K562 (cell line): Measurements from ENCODE around the gene OSBP2. TPM values are rescaled to one million over a fixed set of nuclear protein-coding genes. Genes with fewer than 3 reads are reported as not detected.

Source experiments
- ATAC-seq: fragments of 200-7000 bp; cut with Tn5 transposase; 3 replicates; pipeline ENCODE4 v1.9.1; 2020; ENCODE audit warnings: moderate library complexity
- BruUV-seq: library from RNA; stranded (reverse); fragments of 400-500 nt; replicated peaks from 2 replicates; lab custom pipeline; 2021; lab: Mats Ljungman, UMichigan
- CTCF ChIA-PET: fragments of 300-600 bp; formaldehyde crosslinking; extraction: SDS; loops from one replicate; lab custom pipeline; 2021; ENCODE audit warnings: low intra/inter-chr PET ratio; lab: Yijun Ruan, JAX
- POLR2A ChIA-PET: fragments of 300-600, 350-650 bp; sonication (Branson Sonifier 250); formaldehyde crosslinking; extraction: SDS; loops from one replicate; lab custom pipeline; 2021; ENCODE audit warnings: antibody characterized with exemption, inconsistent platforms; lab: Yijun Ruan, JAX
- DNase-seq, 4 experiments: peaks; one replicate each; pipeline versions ENCODE4 v3.0.0 to v3.0.0-alpha.2; 2011 to 2018; ENCODE audit warnings: low spot score in 3 of 4, mixed read lengths in 3 of 4; ENCODE audit errors: extremely low read depth in 1 of 4
- FAIRE-seq: peaks from 2 replicates; lab custom pipeline; 2011; peaks lifted over from hg19 to GRCh38; lab: Jason Lieb, UNC
- H2AFZ ChIP-seq: 2 replicates; pipeline ENCODE4 v1.6.0; 2011; ENCODE audit warnings: low read depth, low read length, control low read depth, inconsistent platforms
- H3K27ac ChIP-seq: fragments of 200-600 bp; 3 replicates; pipeline ENCODE4 v1.8.0; 2011; ENCODE audit warnings: low read depth, mild to moderate bottlenecking, control low read depth, inconsistent platforms, low read length, moderate library complexity, mixed read lengths; ENCODE audit errors: extremely low read depth
- H3K27me3 ChIP-seq, 2 experiments: fragments of 300-600 bp in 1 of 2; 2 replicates in 1 of 2; 3 replicates in 1 of 2; pipeline versions ENCODE4 v1.6.0 to v1.8.0; 2011; ENCODE audit warnings: inconsistent platforms in 2 of 2, low read length in 2 of 2, mild to moderate bottlenecking in 1 of 2, mixed read lengths in 1 of 2, moderate library complexity in 1 of 2; ENCODE audit not compliant: control insufficient read depth in 2 of 2, insufficient read depth in 2 of 2
- H3K36me3 ChIP-seq: fragments of 300-600 bp; 3 replicates; pipeline ENCODE4 v1.8.0; 2011; ENCODE audit warnings: mild to moderate bottlenecking, low read length, inconsistent platforms; ENCODE audit not compliant: control insufficient read depth, insufficient read depth
- H3K4me1 ChIP-seq, 2 experiments: fragments of 200-600 bp in 1 of 2; replicated peaks in 1 of 2; 2 replicates in 1 of 2; 3 replicates in 1 of 2; pipeline versions ENCODE4 v1.5.1 to v1.8.0; 2011; ENCODE audit warnings: inconsistent platforms in 2 of 2, low read length in 2 of 2, mild to moderate bottlenecking in 1 of 2, mixed read lengths in 1 of 2, moderate library complexity in 1 of 2; ENCODE audit not compliant: control insufficient read depth in 2 of 2, insufficient read depth in 2 of 2
- H3K4me2 ChIP-seq: 2 replicates; pipeline ENCODE4 v1.6.1; 2011; ENCODE audit warnings: low read length, control low read depth, inconsistent platforms, mixed read lengths; ENCODE audit not compliant: insufficient read depth
- H3K4me3 ChIP-seq: fragments of 200-600 bp; sonication (generic), shearing (Covaris generic); 2 replicates; pipeline ENCODE4 v1.5.1; 2016; ENCODE audit warnings: control low read depth, inconsistent platforms
- H3K79me2 ChIP-seq: fragments of 200-600 bp; 3 replicates; pipeline ENCODE4 v1.8.0; 2011; ENCODE audit warnings: low read length, inconsistent platforms; ENCODE audit not compliant: control insufficient read depth, insufficient read depth
- H3K9ac ChIP-seq, 2 experiments: 2 replicates each; pipeline versions ENCODE4 v1.6.0 to v1.6.1; 2011; ENCODE audit warnings: low read depth in 2 of 2, low read length in 2 of 2, control low read depth in 1 of 2, inconsistent platforms in 1 of 2, mild to moderate bottlenecking in 1 of 2, mixed read lengths in 1 of 2; ENCODE audit not compliant: insufficient read depth in 1 of 2
- H3K9me1 ChIP-seq: one replicate; pipeline ENCODE4 v1.6.0; 2011; ENCODE audit warnings: inconsistent platforms, mild to moderate bottlenecking, low read length, moderate library complexity; ENCODE audit not compliant: control insufficient read depth, insufficient read depth
- H3K9me3 ChIP-seq: replicated peaks from 2 replicates; pipeline ENCODE4 v1.5.1; 2011; ENCODE audit warnings: low read depth, low read length, inconsistent platforms; ENCODE audit not compliant: control insufficient read depth, insufficient read depth
- H4K20me1 ChIP-seq: replicated peaks from 2 replicates; pipeline ENCODE4 v1.6.1; 2011; ENCODE audit warnings: low read length, inconsistent platforms, mixed read lengths; ENCODE audit not compliant: control insufficient read depth, insufficient read depth
- BCL6 ChIP-seq: fragments of 250-450 bp; sonication (Bioruptor Pico); IDR thresholded peaks from 2 replicates; pipeline ENCODE4 v1.4.0; 2020
- CTCF ChIP-seq, 3 experiments: IDR thresholded peaks in 2 of 3; conservative IDR thresholded peaks in 1 of 3; 2 replicates each; pipeline ENCODE4 v1.5.1; 2011 to 2012; ENCODE audit warnings: low read length in 3 of 3, mild to moderate bottlenecking in 3 of 3, control low read depth in 2 of 3, improper control_type of control experiment in 1 of 3, inconsistent platforms in 1 of 3, low read depth in 1 of 3, mixed read lengths in 1 of 3, moderate library complexity in 1 of 3; ENCODE audit not compliant: insufficient read depth in 2 of 3
- GMEB1 ChIP-seq: fragments of 250-450 bp; sonication (Bioruptor Pico); IDR thresholded peaks from 2 replicates; pipeline ENCODE4 v1.4.0; 2020; ENCODE audit warnings: mild to moderate bottlenecking
- GTF3C2 ChIP-seq: IDR thresholded peaks from 3 replicates; pipeline ENCODE4 v1.6.1; 2011; ENCODE audit warnings: borderline replicate concordance, mild to moderate bottlenecking, moderate library complexity; ENCODE audit not compliant: insufficient read length; ENCODE audit errors: extremely low read depth
- JUND ChIP-seq, 2 experiments: IDR thresholded peaks; 2 replicates in 1 of 2; 3 replicates in 1 of 2; pipeline ENCODE4 v1.6.1; 2011; ENCODE audit warnings: borderline replicate concordance in 2 of 2, low read depth in 2 of 2, low read length in 2 of 2, improper control_type of control experiment in 1 of 2, missing biosample characterization in 1 of 2, missing genetic modification characterization in 1 of 2, missing genetic modification reagents in 1 of 2
- TCFL5 ChIP-seq: fragments of 250-450 bp; sonication (Bioruptor Pico); conservative IDR thresholded peaks from 2 replicates; pipeline ENCODE4 v1.6.1; 2021; ENCODE audit warnings: mild to moderate bottlenecking, moderate library complexity, matching md5 sums
- ZNF41 ChIP-seq: fragments of 250-450 bp; sonication (Bioruptor Pico); conservative IDR thresholded peaks from 2 replicates; pipeline ENCODE4 v1.4.0; 2020; ENCODE audit warnings: mild to moderate bottlenecking
- WGBS: fragments of 100-300 bp; shearing (Covaris generic); methylation state at CpG from one replicate; pipeline ENCODE4 v1.1.6; 2016; ENCODE audit warnings: low coverage, mixed read lengths; ENCODE audit not compliant: insufficient coverage; ENCODE audit errors: missing lambda C conversion rate; 5-methylcytosine and 5-hydroxymethylcytosine counted together
- in situ Hi-C: fragments of 300-500 bp; cut with MboI; formaldehyde crosslinking; loops from 4 replicates; pipeline ENCODE4 v1.15.0; 2018; ENCODE audit warnings: inconsistent platforms, mixed read lengths
- intact Hi-C: fragments of 100-400 bp; cut with micrococcal nuclease; formaldehyde crosslinking; loops from 2 replicates; pipeline ENCODE4 v1.14.2; 2022
- polyA plus RNA-seq, 8 experiments: library from polyadenylated mRNA; depleted of rRNA in 4 of 8; stranded (reverse) in 5 of 8; unstranded in 3 of 8; fragments of >200 nt; fragmentation: Nextera tagmentation in 2 of 8; fragmentation: Illumina TruSeq in 1 of 8; extraction: Ambion mirVana in 2 of 8; extraction: Trizol in 1 of 8; gene quantifications; 2 replicates each; pipeline versions ENCODE4 v1.2.1 to v1.2.3, GENCODE V29; 2011 to 2014; ENCODE audit warnings: inconsistent platforms in 1 of 8, missing spikeins in 1 of 8
- total RNA-seq, 7 experiments: library from RNA; depleted of rRNA in 6 of 7; stranded (reverse); fragments of >200 nt in 6 of 7; fragmentation: Illumina TruSeq in 2 of 7; extraction: Trizol in 2 of 7; gene quantifications; 2 replicates each; pipeline versions ENCODE4 v1.2.1 to v1.2.3, GENCODE V29; 2011 to 2021; ENCODE audit warnings: low replicate concordance in 1 of 7

OSBP2 gene
- total and polyA plus RNA-seq, 9 of the 15 experiments (the other 6 are each of a cell fraction or from before 2014, with no cell fraction given), result 0.52 to 29.5 (median 21.6) TPM

- Histone ChIP-seq H3K9ac (no peak overlapping the region), H4K20me1 (peaks cover 7% of the 10 kb centered on the region; the same call in 1 of the 2 replicates), H3K9me3 (no peaks in the 10 kb centered on the region)
- no TSS peak for BruUV-seq
- CTCF ChIA-PET, result no interaction called here
- TF ChIP-seq BCL6 (CRISPR knock-in tag) (no peak), CTCF (IDR thresholded peaks at IDR 0.05 in 2 of 3, conservative IDR thresholded peaks at IDR 0.05 in 1 of 3; ENCODE audit: insufficient read depth in 2 of 3, low read depth in 1 of 3, low read length in 3 of 3) (peak in 1 of 3 experiments; percentile 30; a peak in 1 of 6 replicates)
- TF ChIP-seq, all 486 proteins: peak for 1
- in situ Hi-C loops, result no loop called here
- peaks cover 0 to 13% of the 10 kb centered on the region in 2 experiments; a peak in 2 of 5 replicates for H3K4me1 ChIP-seq
- no peaks in the 10 kb centered on the region for H3K9me1 ChIP-seq
- H3K4me2 ChIP-seq, result no peak overlapping the region
- FAIRE-seq, result no peak
- no peak overlapping the region for H3K27ac ChIP-seq
- peak; percentile 25 to 48 (median 27) for DNase-seq
- no peak overlapping the region for H3K4me3 ChIP-seq
- H2AFZ ChIP-seq, result no peak overlapping the region
- H3K79me2 ChIP-seq, result no peaks in the 10 kb centered on the region
- peak; percentile 90 for ATAC-seq
- WGBS, result 0% methylated on average over 7 of the region's 11 CpGs
- intact Hi-C loops, result no loop called here
- no peaks in the 10 kb centered on the region for H3K36me3 ChIP-seq
- H3K27me3 ChIP-seq, result peaks cover 31 to 64% of the 10 kb centered on the region in 2 experiments
- POLR2A ChIA-PET, result no interaction called here
Observed at GRCh38 chr22:30823015-30823370, 128.3 kb downstream of the OSBP2 start.

GRCh38 chr22:30824096-30824495, 129.4 kb downstream of the OSBP2 start:
- Histone ChIP-seq H3K4me2 (no peak overlapping the region), H4K20me1 (peaks cover 7% of the 10 kb centered on the region; the same call in 1 of the 2 replicates), H3K9ac (no peak overlapping the region), H3K9me1 (no peaks in the 10 kb centered on the region), H3K4me1 (peaks cover 0 to 13% of the 10 kb centered on the region in 2 experiments; a peak in 2 of 5 replicates), H3K4me3 (no peak overlapping the region), H3K9me3 (no peaks in the 10 kb centered on the region), H2AFZ (no peak overlapping the region), H3K27ac (no peak overlapping the region), H3K27me3 (peaks cover 31 to 74% of the 10 kb centered on the region in 2 experiments), H3K79me2 (no peaks in the 10 kb centered on the region), H3K36me3 (no peaks in the 10 kb centered on the region)
- no peak for DNase-seq
- ChIA-PET CTCF (no interaction called here), POLR2A (no interaction called here)
- BruUV-seq, result no TSS peak
- 3% methylated on average over 5 of the region's 8 CpGs for WGBS
- ATAC-seq, result no peak
- in situ Hi-C loops (no loop called here), intact Hi-C loops (no loop called here)
- no peak for FAIRE-seq
- TF ChIP-seq GTF3C2 (no peak), ZNF41 (CRISPR knock-in tag) (no peak), TCFL5 (CRISPR knock-in tag) (no peak), JUND (IDR thresholded peaks at IDR 0.05; ENCODE audit: borderline replicate concordance, low read depth, low read length) (no peak), JUND (tag; IDR thresholded peaks at IDR 0.05; ENCODE audit: borderline replicate concordance, low read depth, low read length) (no peak), GMEB1 (CRISPR knock-in tag) (no peak)
